Lower leg skin (tissue), 3 donors: ENCODE measurements around the gene ADGRL1.

Source experiments
- CTCF ChIP-seq, 3 donors: fragments of 450-650 bp; IDR thresholded peaks; one replicate each; pipeline ENCODE4 v1.5.1; 2016; ENCODE audit warnings: antibody characterized with exemption in 3 of 3, mild to moderate bottlenecking in 3 of 3, moderate library complexity in 2 of 3
- POLR2A ChIP-seq, 2 donors: fragments of 450-650 bp; IDR thresholded peaks; one replicate each; pipeline ENCODE4 v1.6.1; 2016 to 2017; ENCODE audit warnings: antibody characterized with exemption in 2 of 2, mild to moderate bottlenecking in 1 of 2, moderate library complexity in 1 of 2

DNA sequence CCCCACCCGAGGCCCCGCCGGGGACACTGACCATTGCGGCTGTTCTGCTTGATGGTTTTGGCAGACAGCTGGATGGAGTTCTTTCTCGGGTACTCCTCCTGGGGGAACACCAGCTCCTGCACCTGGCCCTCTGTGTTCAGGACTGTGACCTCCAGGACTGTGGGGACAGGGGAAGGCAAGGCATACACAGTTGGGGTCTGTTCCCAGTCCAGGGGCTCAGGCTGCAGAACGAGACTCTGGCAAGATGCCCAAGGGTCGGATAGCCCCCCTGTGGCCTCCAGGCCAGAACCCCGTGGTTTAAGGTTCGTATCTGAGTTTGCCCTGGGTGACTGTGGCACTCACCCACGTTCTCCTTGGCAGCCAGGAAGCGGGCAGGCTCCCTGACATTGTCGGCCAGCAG is 46.9 kb downstream of the ADGRL1 start:
- TF ChIP-seq CTCF (IDR thresholded peaks at IDR 0.05): no peak
- no peak for TF ChIP-seq POLR2A (IDR thresholded peaks at IDR 0.05)
